Duodenal mucosa (tissue), 2 donors: ENCODE results near the gene KDM2B.
A peak's percentile ranks its signal among the peaks of the same experiment; 100 is the strongest.

ENCODE experiments used
- H3K27ac ChIP-seq: one replicate; pipeline ENCODE4 v1.7.0; 2013; ENCODE audit warnings: low read depth, low read length
- H3K27me3 ChIP-seq, 2 donors: one replicate each; pipeline ENCODE4 v1.7.0; 2013; ENCODE audit warnings: low read length in 2 of 2, control low read depth in 1 of 2; ENCODE audit not compliant: insufficient read depth in 2 of 2, control insufficient read depth in 1 of 2
- H3K36me3 ChIP-seq, 2 donors: one replicate each; pipeline ENCODE4 v1.7.0; 2013; ENCODE audit warnings: low read length in 2 of 2, control low read depth in 1 of 2; ENCODE audit not compliant: insufficient read depth in 2 of 2, control insufficient read depth in 1 of 2
- H3K4me1 ChIP-seq, 2 donors: one replicate each; pipeline ENCODE4 v1.7.0; 2013; ENCODE audit warnings: low read length in 2 of 2, control low read depth in 1 of 2; ENCODE audit not compliant: insufficient read depth in 2 of 2, control insufficient read depth in 1 of 2
- H3K4me3 ChIP-seq, 2 donors: one replicate each; pipeline ENCODE4 v1.7.0; 2013; ENCODE audit warnings: low read length in 2 of 2, low read depth in 1 of 2
- H3K9ac ChIP-seq, 2 donors: one replicate each; pipeline ENCODE4 v1.7.0; 2013; ENCODE audit warnings: low read length in 2 of 2, low read depth in 1 of 2
- H3K9me3 ChIP-seq, 2 donors: one replicate each; pipeline ENCODE4 v1.7.0; 2013; ENCODE audit warnings: low read length in 2 of 2, control low read depth in 1 of 2; ENCODE audit not compliant: control insufficient read depth in 1 of 2

Gene KDM2B

DNA sequence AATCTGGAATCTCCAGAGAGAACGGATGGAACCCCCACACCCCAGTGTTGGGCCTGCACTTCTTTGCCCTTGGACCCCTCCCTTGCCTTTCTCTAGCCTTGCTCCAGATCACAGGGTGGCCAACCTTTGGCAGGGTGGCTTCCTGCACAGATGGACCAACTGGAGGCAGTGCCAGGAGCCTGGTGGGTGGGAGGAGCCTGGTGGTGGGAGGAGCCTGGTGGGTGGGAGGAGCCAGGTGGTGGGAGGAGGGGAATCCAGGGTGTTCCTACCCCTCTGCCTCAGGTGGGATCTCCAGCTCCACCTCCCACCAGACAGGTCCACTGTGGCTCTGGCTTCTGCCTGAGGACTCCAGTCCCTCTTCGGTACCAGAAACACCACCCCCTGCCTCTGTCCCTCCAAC, 30.5 kb upstream of the KDM2B start:
- no peak overlapping the region for H3K4me3 ChIP-seq
- no peaks in the 10 kb centered on the region for H3K9me3 ChIP-seq
- no peak overlapping the region for H3K9ac ChIP-seq
- H3K4me1 ChIP-seq, result peaks cover 4 to 13% of the 10 kb centered on the region in 2 donors
- H3K27ac ChIP-seq, result no peak overlapping the region
- no peaks in the 10 kb centered on the region for H3K36me3 ChIP-seq
- H3K27me3 ChIP-seq, result no peaks in the 10 kb centered on the region

GRCh38 chr12:121610239-121611149, 29.7 kb upstream of the KDM2B start:
- no peaks in the 10 kb centered on the region for H3K36me3 ChIP-seq
- H3K9me3 ChIP-seq, result no peaks in the 10 kb centered on the region
- H3K4me3 ChIP-seq, result no peak overlapping the region
- peaks cover 4 to 13% of the 10 kb centered on the region in 2 donors for H3K4me1 ChIP-seq
- H3K27me3 ChIP-seq, result no peaks in the 10 kb centered on the region
- peak overlapping the region in 1 of 2 donors; percentile 3 for H3K9ac ChIP-seq
- no peak overlapping the region for H3K27ac ChIP-seq

DNA sequence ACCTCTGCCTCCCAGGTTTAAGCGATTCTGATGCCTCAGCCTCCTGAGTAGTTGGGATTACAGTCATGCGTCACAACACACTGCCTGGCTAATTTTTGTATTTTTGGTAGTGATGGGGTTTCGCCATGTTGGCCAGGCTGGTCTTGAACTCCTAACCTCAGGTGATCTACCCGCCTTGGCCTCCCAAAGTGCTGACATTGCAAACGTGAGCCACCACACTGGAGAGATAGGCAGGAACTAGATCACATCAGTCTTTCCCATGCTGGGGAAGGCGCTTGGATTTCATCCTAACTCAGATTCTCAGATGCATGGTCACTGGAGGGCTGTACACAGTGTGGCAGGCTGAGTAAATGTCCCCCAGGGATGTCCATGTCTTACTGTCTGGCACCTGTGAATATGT, 27.5 kb upstream of the KDM2B start:
- Histone ChIP-seq H3K4me1 (peaks cover 4 to 15% of the 10 kb centered on the region in 2 donors), H3K9me3 (no peaks in the 10 kb centered on the region), H3K36me3 (no peaks in the 10 kb centered on the region), H3K27me3 (no peaks in the 10 kb centered on the region), H3K4me3 (no peak overlapping the region), H3K9ac (no peak overlapping the region), H3K27ac (no peak overlapping the region)

- H3K9me3 ChIP-seq, result no peaks in the 10 kb centered on the region
- H3K27ac ChIP-seq, result no peak overlapping the region
- H3K4me3 ChIP-seq, result no peak overlapping the region
- H3K4me1 ChIP-seq, result peaks cover 7 to 15% of the 10 kb centered on the region in 2 donors
- H3K36me3 ChIP-seq, result no peaks in the 10 kb centered on the region
- no peaks in the 10 kb centered on the region for H3K27me3 ChIP-seq
- no peak overlapping the region for H3K9ac ChIP-seq
Observed at GRCh38 chr12:121603581-121603980, 22.8 kb upstream of the KDM2B start.

GRCh38 chr12:121602766-121603165, 21.9 kb upstream of the KDM2B start:
- Histone ChIP-seq H3K9me3 (no peaks in the 10 kb centered on the region), H3K4me3 (no peak overlapping the region), H3K27ac (peak overlapping the region; percentile 66), H3K4me1 (peaks cover 13 to 19% of the 10 kb centered on the region in 2 donors), H3K9ac (peak overlapping the region in 1 of 2 donors; percentile 10), H3K36me3 (no peaks in the 10 kb centered on the region), H3K27me3 (no peaks in the 10 kb centered on the region)

GRCh38 chr12:121600702-121601336, 20.0 kb upstream of the KDM2B start:
- H3K4me1 ChIP-seq, result peaks cover 13 to 19% of the 10 kb centered on the region in 2 donors
- H3K9ac ChIP-seq, result no peak overlapping the region
- H3K36me3 ChIP-seq, result no peaks in the 10 kb centered on the region
- no peak overlapping the region for H3K4me3 ChIP-seq
- no peak overlapping the region for H3K27ac ChIP-seq
- H3K9me3 ChIP-seq, result no peaks in the 10 kb centered on the region
- H3K27me3 ChIP-seq, result no peaks in the 10 kb centered on the region

DNA sequence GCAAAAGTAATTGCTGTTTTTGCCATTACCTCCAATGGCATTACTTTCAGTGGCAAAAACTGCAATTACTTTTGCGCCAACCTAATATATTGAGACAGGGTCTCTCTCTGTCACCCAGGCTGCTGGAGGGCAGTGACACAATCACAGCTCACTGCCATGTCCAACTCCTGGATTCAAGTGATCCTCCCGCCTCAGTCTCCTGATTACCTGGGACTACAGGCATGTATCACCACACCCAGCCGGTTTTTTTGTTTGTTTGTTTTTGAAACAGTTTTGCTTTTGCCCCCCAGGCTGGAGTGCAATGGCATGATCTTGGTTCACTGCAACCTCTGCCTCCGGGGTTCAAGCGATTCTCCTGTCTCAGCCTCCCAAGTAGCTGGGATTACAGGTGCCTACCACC, 15.7 kb upstream of the KDM2B start:
- H3K36me3 ChIP-seq, result no peaks in the 10 kb centered on the region
- peaks cover 10 to 16% of the 10 kb centered on the region in 2 donors for H3K4me1 ChIP-seq
- H3K9me3 ChIP-seq, result no peaks in the 10 kb centered on the region
- H3K4me3 ChIP-seq, result no peak overlapping the region
- H3K27ac ChIP-seq, result no peak overlapping the region
- H3K9ac ChIP-seq, result no peak overlapping the region
- H3K27me3 ChIP-seq, result no peaks in the 10 kb centered on the region

DNA sequence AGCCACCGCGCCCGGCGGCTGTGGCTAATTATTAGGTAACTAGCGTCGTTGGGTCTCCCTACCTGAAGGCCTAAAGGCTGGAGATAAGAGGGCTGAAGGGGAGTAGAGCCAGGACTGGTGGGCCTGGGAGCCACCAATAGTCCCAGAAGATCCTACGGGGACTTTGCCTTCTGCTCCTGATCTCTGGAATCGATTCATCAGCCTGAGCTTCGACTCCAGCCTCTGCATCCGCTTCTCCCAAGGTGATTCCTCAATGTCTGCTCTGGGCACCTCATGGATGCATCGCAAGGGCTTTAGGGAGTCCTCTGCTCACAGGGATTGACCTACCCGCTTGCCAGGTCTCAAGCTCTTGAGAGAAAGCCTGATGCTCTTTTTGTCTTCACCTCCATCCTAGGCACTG, 14.7 kb upstream of the KDM2B start:
- Histone ChIP-seq H3K4me3 (no peak overlapping the region), H3K27ac (no peak overlapping the region), H3K4me1 (peaks cover 12 to 14% of the 10 kb centered on the region in 2 donors), H3K9me3 (no peaks in the 10 kb centered on the region), H3K36me3 (no peaks in the 10 kb centered on the region), H3K9ac (no peak overlapping the region), H3K27me3 (no peaks in the 10 kb centered on the region)

- H3K4me1 ChIP-seq, result peaks cover 0 to 4% of the 10 kb centered on the region in 2 donors
- no peak overlapping the region for H3K4me3 ChIP-seq
- no peak overlapping the region for H3K9ac ChIP-seq
- H3K36me3 ChIP-seq, result no peaks in the 10 kb centered on the region
- H3K27me3 ChIP-seq, result no peaks in the 10 kb centered on the region
- H3K9me3 ChIP-seq, result no peaks in the 10 kb centered on the region
- H3K27ac ChIP-seq, result no peak overlapping the region
Observed at GRCh38 chr12:121592320-121592719, 11.5 kb upstream of the KDM2B start.

GRCh38 chr12:121590476-121591143, 9.8 kb upstream of the KDM2B start:
- Histone ChIP-seq H3K36me3 (no peaks in the 10 kb centered on the region), H3K4me3 (peak overlapping the region; percentile 30 to 38), H3K27me3 (no peaks in the 10 kb centered on the region), H3K27ac (peak overlapping the region; percentile 60), H3K4me1 (peaks cover 0 to 4% of the 10 kb centered on the region in 2 donors), H3K9me3 (no peaks in the 10 kb centered on the region), H3K9ac (peak overlapping the region; percentile 20 to 71)
